GM19099 (cell line): ENCODE data around the gene ESR1.

Source experiments
- POLR2A ChIP-seq: IDR thresholded peaks from 3 replicates; pipeline ENCODE4 v1.6.1; 2011; ENCODE audit warnings: low read depth; ENCODE audit not compliant: insufficient read length; ENCODE audit errors: extremely low read depth

Gene ESR1

GRCh38 chr6:151905854-151906253, 98.4 kb downstream of the ESR1 start:
- no peak for TF ChIP-seq POLR2A

GRCh38 chr6:151911401-151911800, 103.9 kb downstream of the ESR1 start:
- no peak for TF ChIP-seq POLR2A

GRCh38 chr6:151914484-151914883, 107.0 kb downstream of the ESR1 start:
- TF ChIP-seq POLR2A: no peak

DNA sequence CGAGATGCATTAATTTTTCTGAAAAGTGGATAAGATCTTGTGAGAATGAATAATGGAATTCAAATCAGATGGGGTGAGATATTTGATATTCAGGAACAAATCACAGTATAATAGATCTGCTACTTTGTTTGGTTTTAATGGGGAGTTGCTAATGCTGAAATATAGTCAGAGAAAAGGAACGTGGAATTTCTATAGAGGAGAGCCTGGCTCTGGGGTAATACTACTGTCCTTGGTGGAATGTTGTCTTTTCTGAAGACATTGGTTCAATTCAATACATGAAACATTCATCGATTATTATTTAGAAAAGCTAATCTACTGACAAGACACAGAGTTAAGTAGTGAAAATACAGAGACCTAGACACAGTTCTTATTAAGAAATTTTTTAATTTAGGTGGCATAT, 108.6 kb downstream of the ESR1 start:
- TF ChIP-seq POLR2A: no peak

GRCh38 chr6:151916680-151917164, 109.2 kb downstream of the ESR1 start:
- TF ChIP-seq POLR2A: no peak

- no peak for TF ChIP-seq POLR2A
Observed at GRCh38 chr6:151917531-151918329, 110.2 kb downstream of the ESR1 start.

GRCh38 chr6:151940307-151940706, 132.8 kb downstream of the ESR1 start:
- no peak for TF ChIP-seq POLR2A

GRCh38 chr6:151948002-151948743, 140.7 kb downstream of the ESR1 start:
- no peak for TF ChIP-seq POLR2A

DNA sequence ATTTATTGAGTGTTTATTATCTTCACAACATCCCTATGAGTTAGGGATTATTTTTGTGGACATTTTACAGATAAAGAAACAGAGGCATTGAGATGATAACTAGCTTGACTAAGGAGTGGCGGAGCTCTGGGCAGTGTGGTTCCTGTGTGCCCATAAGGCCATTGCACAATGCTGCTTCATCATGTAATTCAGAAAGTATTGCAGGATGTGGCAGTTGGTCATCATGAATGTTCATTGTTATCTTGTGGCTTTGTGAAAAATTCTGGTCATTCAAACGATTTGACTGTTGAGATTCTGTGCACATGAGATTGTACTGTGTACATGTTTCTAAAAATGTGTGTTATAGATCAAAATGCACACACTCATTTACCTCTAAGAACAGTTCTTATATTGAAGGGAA, 150.8 kb downstream of the ESR1 start:
- no peak for TF ChIP-seq POLR2A

GRCh38 chr6:151959086-151959485, 151.6 kb downstream of the ESR1 start:
- TF ChIP-seq POLR2A: no peak

GRCh38 chr6:151961809-151962208, 154.3 kb downstream of the ESR1 start:
- no peak for TF ChIP-seq POLR2A

- no peak for TF ChIP-seq POLR2A
Observed at GRCh38 chr6:151962246-151962846, 154.9 kb downstream of the ESR1 start.

DNA sequence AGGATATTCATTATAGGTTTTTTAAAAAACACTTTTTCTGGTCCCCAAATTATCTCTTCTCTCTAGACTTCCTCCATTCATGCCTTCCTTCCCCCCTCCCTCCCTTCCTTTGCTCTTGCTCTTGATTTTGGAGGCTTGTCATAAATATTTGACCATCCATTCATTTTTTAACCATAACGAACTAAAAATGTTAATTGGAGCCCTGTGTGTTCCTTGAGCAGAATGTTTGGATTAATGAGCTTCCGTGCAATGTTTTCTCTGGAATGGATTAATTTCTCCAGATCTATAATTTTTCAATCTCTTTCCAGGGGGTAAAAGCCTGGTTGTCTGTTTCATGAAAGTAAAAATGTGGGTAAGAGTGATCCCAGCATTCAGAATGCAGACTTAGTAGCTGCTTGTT, 155.5 kb downstream of the ESR1 start:
- TF ChIP-seq POLR2A: no peak

GRCh38 chr6:151974061-151974617, 166.7 kb downstream of the ESR1 start:
- no peak for TF ChIP-seq POLR2A

- TF ChIP-seq POLR2A: no peak
Observed at GRCh38 chr6:151975795-151976194, 168.3 kb downstream of the ESR1 start.
